Measurements from ENCODE around the gene NRP1.

Gene NRP1

GRCh38 chr10:33347211-33347610 lies 12.7 kb upstream of the NRP1 start:
- no peak for FAIRE-seq

- no peak for FAIRE-seq
These were observed 10.8 kb upstream of the NRP1 start for GRCh38 chr10:33345236-33345635.

DNA sequence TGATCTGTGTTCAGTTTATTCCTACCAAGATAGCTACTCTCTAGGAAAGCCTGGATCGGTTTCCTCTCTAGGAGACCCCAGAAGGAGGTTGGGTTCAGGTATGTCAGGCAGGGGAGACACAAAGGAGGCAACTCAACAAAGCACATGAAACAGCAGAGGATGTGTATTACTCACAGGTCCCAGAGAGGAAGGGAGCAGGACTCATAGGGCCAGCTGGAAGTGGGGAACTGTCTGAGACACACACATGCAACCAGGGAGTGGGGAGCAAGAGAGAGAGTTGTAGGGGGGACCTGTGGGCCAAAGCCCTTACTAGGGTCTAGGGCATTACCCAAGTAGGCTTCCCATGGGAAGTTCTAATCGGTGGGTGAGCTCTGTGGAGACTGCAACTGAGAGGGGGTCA lies 10.2 kb upstream of the NRP1 start:
- FAIRE-seq = no peak

GRCh38 chr10:33341637-33342036 lies 7.2 kb upstream of the NRP1 start:
- FAIRE-seq = no peak

- no peak for FAIRE-seq
These were observed 3.0 kb upstream of the NRP1 start for GRCh38 chr10:33337326-33337957.

DNA sequence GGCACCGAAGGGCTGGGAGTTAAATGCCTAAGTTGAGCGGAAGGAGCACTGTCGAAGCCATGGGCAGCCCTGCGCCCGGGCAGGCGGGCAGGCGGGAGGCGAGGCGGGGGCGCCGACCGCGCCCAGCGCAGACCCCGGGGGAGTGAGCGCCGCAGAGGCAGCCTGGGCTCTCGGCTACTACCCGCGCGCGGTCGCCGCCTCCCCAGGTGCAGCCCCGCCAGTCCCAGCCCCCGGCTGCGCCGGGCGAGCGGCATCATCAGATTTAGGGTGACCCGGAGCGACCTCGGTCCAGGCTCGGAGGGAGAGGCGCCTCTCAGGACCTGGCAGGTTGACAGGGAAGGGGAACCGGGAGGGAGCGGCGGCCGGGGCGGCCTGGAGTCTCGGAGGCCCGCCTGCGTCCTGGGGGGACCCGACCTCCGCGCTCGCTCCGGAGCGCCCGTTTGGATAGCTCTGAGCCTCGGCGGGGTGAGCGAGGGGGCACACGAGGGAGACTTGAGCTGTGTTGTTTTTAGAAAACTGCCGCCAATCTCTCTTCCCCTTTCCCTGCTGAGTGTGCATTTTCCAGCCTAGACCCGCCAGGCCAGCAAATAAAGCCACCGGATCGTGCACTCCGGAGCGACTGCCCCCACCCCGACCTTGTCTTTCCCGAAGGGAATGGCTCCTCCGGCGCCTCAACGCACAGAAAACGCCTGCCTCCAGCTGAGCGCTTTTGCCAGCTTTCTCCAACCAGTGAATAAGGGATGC lies 2.3 kb upstream of the NRP1 start:
- no peak for FAIRE-seq

DNA sequence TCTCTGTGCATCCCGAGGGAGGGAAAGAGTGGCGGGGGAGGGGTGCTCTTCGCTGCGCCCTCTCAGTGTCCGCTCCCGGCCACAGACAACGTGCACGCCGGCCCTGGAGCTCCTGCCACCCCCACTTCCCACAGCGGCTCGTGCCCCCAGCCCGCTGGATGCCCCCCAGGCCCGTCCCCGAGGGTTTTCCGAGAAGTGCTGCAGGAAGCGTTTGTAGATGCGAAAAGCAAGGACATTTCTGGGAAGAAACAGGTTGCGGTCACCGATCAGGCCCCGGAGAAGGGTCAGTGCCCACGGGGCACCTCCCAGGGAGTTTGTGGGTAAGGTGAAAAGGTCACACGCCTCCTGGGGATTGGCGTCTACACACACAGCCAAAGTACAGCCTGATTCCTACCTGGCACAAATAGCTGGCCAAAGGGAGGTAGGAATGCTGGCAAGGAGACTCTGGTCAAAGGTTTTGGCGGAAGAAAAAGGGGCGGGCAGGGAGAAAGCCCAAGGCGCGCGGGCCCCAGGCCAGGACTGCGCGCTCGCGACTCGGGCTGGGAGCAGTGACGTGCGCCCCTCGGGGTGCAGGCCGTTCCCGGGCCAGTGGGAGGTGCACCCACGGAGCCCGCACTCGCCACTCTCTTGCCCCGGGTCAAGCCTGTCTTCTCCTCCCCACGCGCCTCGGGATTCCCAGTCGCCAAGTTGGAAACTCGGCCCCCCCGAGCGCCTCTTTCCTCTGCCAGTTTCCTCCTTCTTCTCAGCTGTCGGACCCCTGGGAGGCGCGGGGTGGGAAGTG lies 1.5 kb upstream of the NRP1 start:
- FAIRE-seq = no peak

GRCh38 chr10:33335551-33335800 lies 1.0 kb upstream of the NRP1 start:
- FAIRE-seq = no peak

GRCh38 chr10:33334805-33335550 lies 511 bp upstream of the NRP1 start:
- no peak for FAIRE-seq

DNA sequence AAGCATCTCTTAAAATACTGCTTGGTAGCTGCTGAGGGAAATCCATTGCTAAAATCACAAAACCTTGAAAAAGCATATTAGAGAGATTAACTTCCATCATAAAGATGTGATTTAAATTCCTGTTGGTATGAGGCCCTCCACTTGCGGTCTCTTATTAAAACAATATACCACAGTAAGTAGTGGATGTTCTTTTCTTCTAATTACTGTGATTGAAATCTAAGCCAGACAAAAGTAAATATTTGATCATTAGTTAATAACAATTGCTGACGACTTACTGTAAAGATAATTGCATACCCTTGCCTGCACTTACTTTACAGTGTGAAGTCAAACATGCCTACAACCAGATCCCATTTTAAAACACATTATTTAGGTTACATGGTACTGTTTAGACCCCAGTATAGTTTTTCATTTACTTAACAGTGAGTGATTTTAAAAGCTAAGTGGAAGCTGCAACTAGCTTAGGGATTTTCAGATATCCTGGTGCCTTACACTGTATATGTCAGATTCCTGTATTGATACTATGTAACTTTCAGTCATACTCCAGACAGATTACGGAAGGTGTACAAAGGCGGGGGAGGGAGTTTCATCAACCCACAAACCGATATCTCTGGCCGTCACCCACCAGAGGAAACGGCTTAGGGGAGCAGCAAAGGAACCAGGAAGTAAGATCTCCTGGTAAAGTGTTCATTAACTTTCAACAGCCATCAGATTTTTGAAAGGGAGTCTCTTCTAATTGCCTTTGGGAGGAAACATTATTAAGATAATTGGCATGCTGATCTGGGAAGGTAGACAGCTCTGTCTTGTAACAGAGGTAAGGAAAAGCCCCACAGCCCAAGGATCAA lies 986 bp downstream of the NRP1 start:
- FAIRE-seq = no peak

GRCh38 chr10:33332183-33333065 lies 2.0 kb downstream of the NRP1 start:
- no peak for FAIRE-seq

DNA sequence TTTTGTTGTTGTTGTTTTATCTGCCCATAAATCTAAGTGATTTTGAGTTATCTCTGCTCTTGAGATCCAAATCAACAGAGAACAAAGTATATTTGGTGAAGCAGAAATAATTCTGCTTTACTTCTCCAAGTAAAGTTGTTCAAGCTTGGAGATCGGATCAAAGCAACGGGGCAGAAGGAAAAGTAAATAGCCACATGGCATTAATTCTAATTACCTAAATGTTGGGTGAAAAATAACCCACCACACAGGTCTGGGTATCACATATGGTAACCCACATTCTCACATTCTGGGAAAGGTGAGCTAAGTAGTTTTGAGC lies 3.1 kb downstream of the NRP1 start:
- FAIRE-seq = no peak

DNA sequence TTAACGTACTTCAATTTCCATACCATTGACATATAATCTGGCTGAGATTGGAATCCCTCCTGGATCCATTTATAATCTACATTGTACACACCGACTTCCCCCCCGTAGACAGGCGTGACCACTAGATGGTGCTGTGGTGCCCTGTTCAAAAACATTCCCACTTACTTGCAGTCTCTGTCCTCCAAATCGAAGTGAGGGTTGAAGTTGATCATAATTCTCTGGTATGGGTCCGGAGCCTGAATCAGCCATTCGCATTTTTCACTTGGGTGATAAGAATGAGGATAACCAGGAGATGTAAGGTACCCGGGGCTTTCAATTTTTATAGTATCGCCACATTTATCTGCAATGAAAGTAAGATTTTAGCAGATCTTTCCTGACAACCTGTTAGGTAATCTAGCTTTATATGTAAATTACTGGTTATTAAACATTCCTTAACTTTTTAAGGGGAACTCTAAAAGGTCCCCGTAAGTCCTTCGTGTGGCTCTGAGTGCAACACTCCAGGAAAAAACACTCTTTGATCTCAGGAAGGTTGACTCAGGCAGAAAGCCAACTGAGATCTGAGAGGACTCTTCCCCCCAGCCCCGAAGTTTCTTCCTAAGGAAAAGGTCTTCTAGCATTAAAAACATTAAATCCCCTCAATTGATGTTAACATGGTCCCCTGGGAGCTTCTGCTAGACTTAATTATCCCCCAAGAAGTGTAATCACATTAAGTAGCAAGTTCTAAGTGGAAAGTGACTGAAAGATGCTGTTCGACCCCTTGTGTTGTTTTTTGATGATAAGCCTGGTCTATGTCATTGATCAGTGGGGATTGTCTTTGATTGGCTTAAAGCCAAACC lies 3.7 kb downstream of the NRP1 start:
- FAIRE-seq = peak; percentile 57

DNA sequence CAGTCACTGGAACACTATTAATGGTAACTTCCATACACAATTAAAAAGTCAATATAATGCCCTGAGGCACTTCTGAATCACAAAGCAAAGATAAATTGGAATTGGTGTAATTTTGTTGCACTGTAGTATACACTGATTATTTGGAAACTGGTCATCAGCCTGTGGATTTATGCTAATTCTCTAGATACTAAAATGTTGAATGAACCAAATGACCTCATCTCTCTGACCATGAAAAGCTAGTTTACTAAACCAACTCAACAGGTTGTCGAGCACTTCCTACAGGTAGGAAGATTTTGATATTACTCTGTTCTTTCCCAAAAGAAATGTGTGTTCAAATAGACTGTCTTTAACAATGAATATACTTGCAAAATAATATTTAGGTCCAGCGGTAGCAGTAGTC lies 5.3 kb downstream of the NRP1 start:
- no peak for FAIRE-seq

DNA sequence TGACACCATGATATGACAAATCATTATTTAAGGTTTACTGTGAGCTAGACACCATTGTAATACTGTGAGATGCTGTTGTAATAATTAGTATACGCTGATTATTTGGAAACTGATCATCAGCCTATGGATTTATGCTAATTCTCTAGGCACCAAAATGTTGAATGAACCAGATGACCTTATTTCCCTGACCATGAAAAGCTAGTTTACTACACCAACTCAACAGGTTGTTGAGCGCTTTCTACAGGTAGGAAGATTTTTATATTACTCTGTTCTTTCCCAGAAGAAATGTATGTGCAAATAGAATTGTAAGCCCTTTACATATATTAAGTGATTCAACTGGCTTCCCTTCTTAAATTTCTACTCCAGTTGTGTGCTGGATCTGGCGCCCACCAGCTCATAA lies 6.2 kb downstream of the NRP1 start:
- FAIRE-seq = no peak

DNA sequence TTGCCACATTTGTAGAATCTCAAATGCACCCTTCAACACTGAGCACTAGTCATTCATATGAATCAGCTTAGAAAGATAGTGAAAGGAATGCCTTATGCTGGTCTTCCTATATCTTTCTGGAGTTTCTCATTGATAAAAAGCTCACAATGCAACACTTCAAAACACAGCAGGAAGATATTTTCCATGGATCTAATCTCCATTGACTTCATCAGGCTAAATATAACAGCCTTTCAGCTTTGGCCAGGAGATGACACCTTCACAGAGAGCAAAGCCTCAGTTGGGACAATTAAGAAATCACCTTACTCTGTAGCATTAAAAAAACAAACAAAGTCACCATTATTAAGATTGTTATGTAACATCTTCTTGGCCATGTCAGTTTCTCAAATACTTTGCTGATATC lies 6.7 kb downstream of the NRP1 start:
- no peak for FAIRE-seq

- no peak for FAIRE-seq
These were observed 7.5 kb downstream of the NRP1 start for GRCh38 chr10:33326933-33327332.

- FAIRE-seq = no peak
These were observed 8.5 kb downstream of the NRP1 start for GRCh38 chr10:33325929-33326328.

GRCh38 chr10:33323721-33324120 lies 10.7 kb downstream of the NRP1 start:
- no peak for FAIRE-seq

DNA sequence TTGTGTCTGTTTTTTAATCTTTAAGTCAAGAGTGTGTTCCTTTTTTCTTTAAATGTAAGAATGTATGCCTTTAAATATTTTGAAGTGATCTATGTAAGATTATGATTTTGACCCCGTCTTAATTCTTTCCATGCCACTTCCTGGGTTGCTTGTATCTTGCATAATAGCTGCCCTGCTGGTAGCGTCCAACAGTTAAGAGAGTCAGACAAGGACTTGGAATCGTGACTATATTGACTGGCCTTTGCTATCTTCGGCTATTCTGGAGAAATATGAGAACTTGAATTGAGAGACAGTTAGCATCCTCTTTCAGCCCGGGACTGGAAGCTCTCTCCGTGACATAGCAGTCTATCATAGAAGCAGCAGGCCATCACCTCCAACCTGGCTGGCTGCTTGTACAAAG lies 13.0 kb downstream of the NRP1 start:
- FAIRE-seq = no peak

GRCh38 chr10:33320288-33320687 lies 14.2 kb downstream of the NRP1 start:
- FAIRE-seq = no peak
